NCI-H69 (cell line): ENCODE results near the gene ZNF106.

Experiments used
- DNase-seq: peaks from one replicate; lab custom pipeline; 2025; lab: John Stamatoyannopoulos, UW

The ZNF106 gene

GRCh38 chr15:42405863-42406482, 85.0 kb downstream of the ZNF106 start:
- DNase-seq, result no peak

GRCh38 chr15:42404461-42405235, 86.3 kb downstream of the ZNF106 start:
- DNase-seq, result no peak

GRCh38 chr15:42403389-42403788, 87.6 kb downstream of the ZNF106 start:
- DNase-seq, result no peak

GRCh38 chr15:42402455-42403205, 88.3 kb downstream of the ZNF106 start:
- no peak for DNase-seq

- no peak for DNase-seq
These were observed 89.1 kb downstream of the ZNF106 start for GRCh38 chr15:42401544-42402454.

- DNase-seq, result peak; percentile 0
These were observed 95.1 kb downstream of the ZNF106 start for GRCh38 chr15:42395838-42396237.

GRCh38 chr15:42394106-42394505, 96.8 kb downstream of the ZNF106 start:
- DNase-seq, result no peak

- no peak for DNase-seq
These were observed 98.5 kb downstream of the ZNF106 start for GRCh38 chr15:42392309-42393024.

GRCh38 chr15:42387603-42388002, 103.3 kb downstream of the ZNF106 start:
- DNase-seq, result no peak

- no peak for DNase-seq
These were observed 104.8 kb downstream of the ZNF106 start for GRCh38 chr15:42385980-42386700.

- DNase-seq, result peak; percentile 46
These were observed 105.5 kb downstream of the ZNF106 start for GRCh38 chr15:42385206-42385979.

GRCh38 chr15:42384597-42384996, 106.3 kb downstream of the ZNF106 start:
- peak; percentile 1 for DNase-seq

GRCh38 chr15:42378011-42378410, 112.9 kb downstream of the ZNF106 start:
- DNase-seq, result no peak

- no peak for DNase-seq
These were observed 115.0 kb downstream of the ZNF106 start for GRCh38 chr15:42375941-42376340.

GRCh38 chr15:42375252-42375651, 115.7 kb downstream of the ZNF106 start:
- DNase-seq, result no peak

GRCh38 chr15:42374810-42375209, 116.1 kb downstream of the ZNF106 start:
- no peak for DNase-seq

GRCh38 chr15:42373936-42374335, 117.0 kb downstream of the ZNF106 start:
- DNase-seq, result no peak

GRCh38 chr15:42373274-42373673, 117.7 kb downstream of the ZNF106 start:
- DNase-seq, result no peak

- peak; percentile 1 for DNase-seq
These were observed 119.8 kb downstream of the ZNF106 start for GRCh38 chr15:42371096-42371495.

- DNase-seq, result no peak
These were observed 122.8 kb downstream of the ZNF106 start for GRCh38 chr15:42368096-42368495.
